GM12891 (cell line): ENCODE results near the gene SNAPC3.
"Not testable (repeated sequence)": the region's sequence is repeated elsewhere in the genome, so short reads cannot be mapped to it uniquely, and the experiment has no call there.

ENCODE experiments used
- POLR2A ChIP-seq: IDR thresholded peaks from 2 replicates; pipeline ENCODE4 v1.6.1; 2011; ENCODE audit warnings: low read depth, low read length, control low read depth
- TAF1 ChIP-seq: IDR thresholded peaks from 2 replicates; pipeline ENCODE4 v1.6.1; 2011; ENCODE audit warnings: low read depth, low read length, control low read depth

DNA sequence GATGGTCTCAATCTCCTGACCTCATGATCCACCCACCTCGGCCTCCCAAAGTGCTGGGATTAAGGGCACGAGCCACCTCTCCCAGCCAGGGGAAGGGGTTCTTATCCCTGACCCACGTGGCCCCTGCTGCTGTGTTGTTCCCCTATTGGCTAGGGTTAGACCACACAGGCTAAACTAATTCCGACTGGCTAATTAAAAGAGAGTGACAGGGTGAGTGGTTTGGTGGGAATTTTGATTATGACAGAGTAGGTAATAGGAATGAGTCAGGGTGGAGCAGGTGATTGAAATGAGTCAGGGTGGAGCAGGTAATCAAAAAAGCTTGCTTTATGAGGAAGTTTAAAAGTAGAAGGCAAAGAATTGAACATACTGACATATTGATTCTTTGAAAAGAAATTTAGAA, 43.4 kb upstream of the SNAPC3 start:
- not testable (repeated sequence) for TF ChIP-seq POLR2A, TAF1
